ENCODE measurements around the gene DNAAF9.

DNA sequence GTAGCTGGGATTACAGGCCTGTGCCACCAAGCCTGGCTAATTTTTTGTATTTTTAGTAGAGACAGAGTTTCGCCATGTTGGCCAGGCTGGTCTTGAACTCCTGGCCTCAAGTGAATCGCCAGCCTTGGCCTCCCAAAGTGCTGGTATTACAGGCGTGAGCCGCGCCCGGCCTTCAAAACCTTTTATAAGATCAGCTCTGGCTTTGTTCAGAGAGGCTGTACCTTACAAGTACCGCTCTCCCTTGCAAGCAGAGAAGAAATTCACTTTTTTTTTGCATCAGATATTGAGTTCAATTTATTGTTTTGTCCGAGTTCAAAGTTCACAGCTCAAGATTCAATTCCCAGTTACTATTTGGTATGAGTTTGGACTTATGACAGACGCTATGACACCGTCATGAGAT lies 1.9 kb upstream of the DNAAF9 start:
- TF ChIP-seq CTCF (IDR thresholded peaks at IDR 0.05) (no peak), POLR2AphosphoS5 (IDR thresholded peaks at IDR 0.05) (no peak)
